ENCODE data around the gene RABGAP1L. TPM values are rescaled to one million over a fixed set of nuclear protein-coding genes. Genes with fewer than 3 reads are reported as not detected.

Gene RABGAP1L
- total and polyA plus RNA-seq, 4 donors = 4.8 to 53.5 (median 18.8) TPM

DNA sequence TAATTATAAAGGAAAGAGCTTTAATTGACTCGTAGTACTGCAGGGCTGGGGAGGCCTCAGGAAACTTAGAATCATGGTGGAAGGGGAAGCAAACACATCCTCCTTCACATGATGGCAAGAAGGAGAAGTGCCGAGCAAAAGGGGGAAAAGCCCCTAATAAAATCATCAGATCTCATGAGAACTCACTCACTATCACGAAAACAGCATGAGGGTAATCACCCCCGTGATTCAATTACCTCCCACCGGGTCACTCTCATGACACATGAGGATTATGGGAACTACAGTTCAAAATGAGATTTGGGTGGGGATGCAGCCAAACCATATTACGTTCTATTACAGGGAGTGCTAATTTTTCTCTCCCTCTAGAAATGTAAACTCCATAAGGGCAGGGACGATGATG, 878.1 kb downstream of the RABGAP1L start:
- no peak for DNase-seq (ENCODE audit: low spot score)
- Histone ChIP-seq H3K4me3 (ENCODE audit: low read depth in 1 of 3, low read length in 3 of 3) (no peak overlapping the region), H3K4me1 (ENCODE audit: control insufficient read depth in 4 of 4, insufficient read depth in 4 of 4, low read length in 3 of 4) (no peaks in the 10 kb centered on the region), H3K9ac (ENCODE audit: low read depth in 1 of 2, low read length in 2 of 2) (no peak overlapping the region), H3K27ac (ENCODE audit: low read depth in 1 of 2, low read length in 2 of 2) (no peak overlapping the region), H3K27me3 (ENCODE audit: control insufficient read depth in 4 of 4, insufficient read depth in 4 of 4, low read length in 3 of 4) (no peaks in the 10 kb centered on the region), H3K9me3 (ENCODE audit: control insufficient read depth in 4 of 4, low read length in 3 of 4) (no peaks in the 10 kb centered on the region), H3K36me3 (ENCODE audit: control insufficient read depth in 4 of 4, insufficient read depth in 3 of 4, low read depth in 1 of 4, low read length in 3 of 4) (no peaks in the 10 kb centered on the region)
- 54% methylated on average over 7 of the region's 7 CpGs for WGBS
- no peak for TF ChIP-seq SP1 (IDR thresholded peaks at IDR 0.05)
- TF ChIP-seq TAF1 (conservative IDR thresholded peaks at IDR 0.05) = no peak
- TF ChIP-seq HNF4G (IDR thresholded peaks at IDR 0.05) = no peak
- TF ChIP-seq FOXA2 (IDR thresholded peaks at IDR 0.05) = no peak
- TF ChIP-seq, protein P1, sequence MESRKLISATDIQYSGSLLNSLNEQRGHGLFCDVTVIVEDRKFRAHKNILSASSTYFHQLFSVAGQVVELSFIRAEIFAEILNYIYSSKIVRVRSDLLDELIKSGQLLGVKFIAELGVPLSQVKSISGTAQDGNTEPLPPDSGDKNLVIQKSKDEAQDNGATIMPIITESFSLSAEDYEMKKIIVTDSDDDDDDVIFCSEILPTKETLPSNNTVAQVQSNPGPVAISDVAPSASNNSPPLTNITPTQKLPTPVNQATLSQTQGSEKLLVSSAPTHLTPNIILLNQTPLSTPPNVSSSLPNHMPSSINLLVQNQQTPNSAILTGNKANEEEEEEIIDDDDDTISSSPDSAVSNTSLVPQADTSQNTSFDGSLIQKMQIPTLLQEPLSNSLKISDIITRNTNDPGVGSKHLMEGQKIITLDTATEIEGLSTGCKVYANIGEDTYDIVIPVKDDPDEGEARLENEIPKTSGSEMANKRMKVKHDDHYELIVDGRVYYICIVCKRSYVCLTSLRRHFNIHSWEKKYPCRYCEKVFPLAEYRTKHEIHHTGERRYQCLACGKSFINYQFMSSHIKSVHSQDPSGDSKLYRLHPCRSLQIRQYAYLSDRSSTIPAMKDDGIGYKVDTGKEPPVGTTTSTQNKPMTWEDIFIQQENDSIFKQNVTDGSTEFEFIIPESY (IDR thresholded peaks at IDR 0.05) = no peak
- TF ChIP-seq, protein P2, sequence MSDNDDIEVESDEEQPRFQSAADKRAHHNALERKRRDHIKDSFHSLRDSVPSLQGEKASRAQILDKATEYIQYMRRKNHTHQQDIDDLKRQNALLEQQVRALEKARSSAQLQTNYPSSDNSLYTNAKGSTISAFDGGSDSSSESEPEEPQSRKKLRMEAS (IDR thresholded peaks at IDR 0.05) = no peak
- TF ChIP-seq NR2F2 (IDR thresholded peaks at IDR 0.05) = no peak
- TF ChIP-seq, protein P3, sequence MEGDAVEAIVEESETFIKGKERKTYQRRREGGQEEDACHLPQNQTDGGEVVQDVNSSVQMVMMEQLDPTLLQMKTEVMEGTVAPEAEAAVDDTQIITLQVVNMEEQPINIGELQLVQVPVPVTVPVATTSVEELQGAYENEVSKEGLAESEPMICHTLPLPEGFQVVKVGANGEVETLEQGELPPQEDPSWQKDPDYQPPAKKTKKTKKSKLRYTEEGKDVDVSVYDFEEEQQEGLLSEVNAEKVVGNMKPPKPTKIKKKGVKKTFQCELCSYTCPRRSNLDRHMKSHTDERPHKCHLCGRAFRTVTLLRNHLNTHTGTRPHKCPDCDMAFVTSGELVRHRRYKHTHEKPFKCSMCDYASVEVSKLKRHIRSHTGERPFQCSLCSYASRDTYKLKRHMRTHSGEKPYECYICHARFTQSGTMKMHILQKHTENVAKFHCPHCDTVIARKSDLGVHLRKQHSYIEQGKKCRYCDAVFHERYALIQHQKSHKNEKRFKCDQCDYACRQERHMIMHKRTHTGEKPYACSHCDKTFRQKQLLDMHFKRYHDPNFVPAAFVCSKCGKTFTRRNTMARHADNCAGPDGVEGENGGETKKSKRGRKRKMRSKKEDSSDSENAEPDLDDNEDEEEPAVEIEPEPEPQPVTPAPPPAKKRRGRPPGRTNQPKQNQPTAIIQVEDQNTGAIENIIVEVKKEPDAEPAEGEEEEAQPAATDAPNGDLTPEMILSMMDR (IDR thresholded peaks at IDR 0.05; ENCODE audit: low read depth, low read length, missing input control) = no peak
- TF ChIP-seq, protein P4, sequence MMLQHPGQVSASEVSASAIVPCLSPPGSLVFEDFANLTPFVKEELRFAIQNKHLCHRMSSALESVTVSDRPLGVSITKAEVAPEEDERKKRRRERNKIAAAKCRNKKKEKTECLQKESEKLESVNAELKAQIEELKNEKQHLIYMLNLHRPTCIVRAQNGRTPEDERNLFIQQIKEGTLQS (IDR thresholded peaks at IDR 0.05) = no peak
- TF ChIP-seq HNF4A (conservative IDR thresholded peaks at IDR 0.05) = no peak
- no peak for TF ChIP-seq EGR1 (IDR thresholded peaks at IDR 0.05; ENCODE audit: low read depth in 2 of 2)
- no peak for TF ChIP-seq YY1 (IDR thresholded peaks at IDR 0.05)
- no peak for TF ChIP-seq JUND (IDR thresholded peaks at IDR 0.05)
- no peak for TF ChIP-seq RAD21 (IDR thresholded peaks at IDR 0.05)
- no peak for TF ChIP-seq FOXA1 (IDR thresholded peaks at IDR 0.05)
- TF ChIP-seq, protein P5, sequence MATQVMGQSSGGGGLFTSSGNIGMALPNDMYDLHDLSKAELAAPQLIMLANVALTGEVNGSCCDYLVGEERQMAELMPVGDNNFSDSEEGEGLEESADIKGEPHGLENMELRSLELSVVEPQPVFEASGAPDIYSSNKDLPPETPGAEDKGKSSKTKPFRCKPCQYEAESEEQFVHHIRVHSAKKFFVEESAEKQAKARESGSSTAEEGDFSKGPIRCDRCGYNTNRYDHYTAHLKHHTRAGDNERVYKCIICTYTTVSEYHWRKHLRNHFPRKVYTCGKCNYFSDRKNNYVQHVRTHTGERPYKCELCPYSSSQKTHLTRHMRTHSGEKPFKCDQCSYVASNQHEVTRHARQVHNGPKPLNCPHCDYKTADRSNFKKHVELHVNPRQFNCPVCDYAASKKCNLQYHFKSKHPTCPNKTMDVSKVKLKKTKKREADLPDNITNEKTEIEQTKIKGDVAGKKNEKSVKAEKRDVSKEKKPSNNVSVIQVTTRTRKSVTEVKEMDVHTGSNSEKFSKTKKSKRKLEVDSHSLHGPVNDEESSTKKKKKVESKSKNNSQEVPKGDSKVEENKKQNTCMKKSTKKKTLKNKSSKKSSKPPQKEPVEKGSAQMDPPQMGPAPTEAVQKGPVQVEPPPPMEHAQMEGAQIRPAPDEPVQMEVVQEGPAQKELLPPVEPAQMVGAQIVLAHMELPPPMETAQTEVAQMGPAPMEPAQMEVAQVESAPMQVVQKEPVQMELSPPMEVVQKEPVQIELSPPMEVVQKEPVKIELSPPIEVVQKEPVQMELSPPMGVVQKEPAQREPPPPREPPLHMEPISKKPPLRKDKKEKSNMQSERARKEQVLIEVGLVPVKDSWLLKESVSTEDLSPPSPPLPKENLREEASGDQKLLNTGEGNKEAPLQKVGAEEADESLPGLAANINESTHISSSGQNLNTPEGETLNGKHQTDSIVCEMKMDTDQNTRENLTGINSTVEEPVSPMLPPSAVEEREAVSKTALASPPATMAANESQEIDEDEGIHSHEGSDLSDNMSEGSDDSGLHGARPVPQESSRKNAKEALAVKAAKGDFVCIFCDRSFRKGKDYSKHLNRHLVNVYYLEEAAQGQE (IDR thresholded peaks at IDR 0.05) = no peak
- TF ChIP-seq RXRA (IDR thresholded peaks at IDR 0.05) = no peak

Measured in liver (tissue), 9 donors.